C4-2B (cell line): ENCODE measurements around the gene SYK.

Experiments
- ZFX ChIP-seq: fragments of 450-650 bp; IDR thresholded peaks from 2 replicates; pipeline ENCODE4 v1.6.1; 2017
- TF ChIP-seq, protein P1 (sequence below): fragments of 450-650 bp; conservative IDR thresholded peaks from 2 replicates; pipeline ENCODE4 v1.5.1; 2017; ENCODE audit warnings: mild to moderate bottlenecking

DNA sequence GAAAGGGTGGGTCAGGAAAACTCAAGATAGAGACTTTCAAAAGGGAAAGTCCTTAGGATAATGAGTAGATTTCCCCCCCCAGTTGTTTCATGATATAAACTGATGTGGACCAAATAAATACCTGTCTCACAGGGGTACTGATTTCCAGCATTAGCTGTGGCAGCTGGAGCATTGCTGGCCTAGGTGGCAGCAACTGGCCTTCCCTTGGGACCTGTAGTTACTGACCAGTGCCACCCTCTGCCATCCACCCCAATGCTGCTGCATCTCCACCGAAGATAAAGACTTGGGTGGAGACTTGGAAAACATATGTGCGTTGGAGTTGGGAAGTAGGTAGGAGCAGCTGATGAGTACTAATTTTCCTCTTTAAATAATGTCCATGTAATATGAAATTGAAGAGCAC, 71.8 kb downstream of the SYK start:
- TF ChIP-seq, protein P1, sequence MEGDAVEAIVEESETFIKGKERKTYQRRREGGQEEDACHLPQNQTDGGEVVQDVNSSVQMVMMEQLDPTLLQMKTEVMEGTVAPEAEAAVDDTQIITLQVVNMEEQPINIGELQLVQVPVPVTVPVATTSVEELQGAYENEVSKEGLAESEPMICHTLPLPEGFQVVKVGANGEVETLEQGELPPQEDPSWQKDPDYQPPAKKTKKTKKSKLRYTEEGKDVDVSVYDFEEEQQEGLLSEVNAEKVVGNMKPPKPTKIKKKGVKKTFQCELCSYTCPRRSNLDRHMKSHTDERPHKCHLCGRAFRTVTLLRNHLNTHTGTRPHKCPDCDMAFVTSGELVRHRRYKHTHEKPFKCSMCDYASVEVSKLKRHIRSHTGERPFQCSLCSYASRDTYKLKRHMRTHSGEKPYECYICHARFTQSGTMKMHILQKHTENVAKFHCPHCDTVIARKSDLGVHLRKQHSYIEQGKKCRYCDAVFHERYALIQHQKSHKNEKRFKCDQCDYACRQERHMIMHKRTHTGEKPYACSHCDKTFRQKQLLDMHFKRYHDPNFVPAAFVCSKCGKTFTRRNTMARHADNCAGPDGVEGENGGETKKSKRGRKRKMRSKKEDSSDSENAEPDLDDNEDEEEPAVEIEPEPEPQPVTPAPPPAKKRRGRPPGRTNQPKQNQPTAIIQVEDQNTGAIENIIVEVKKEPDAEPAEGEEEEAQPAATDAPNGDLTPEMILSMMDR = no peak
- no peak for TF ChIP-seq ZFX
